K562 (cell line): ENCODE results near the gene CALM1. TPM values are rescaled to one million over a fixed set of nuclear protein-coding genes. Genes with fewer than 3 reads are reported as not detected.

Experiments
- BACH1 ChIP-seq: fragments of 200-800 bp; sonication (Bioruptor generic); IDR thresholded peaks from 2 replicates; pipeline ENCODE4 v1.6.1; 2016; ENCODE audit warnings: missing genetic modification characterization, missing compliant biosample characterization
- CREB1 ChIP-seq, 2 experiments: sonication (generic) in 1 of 2; formaldehyde crosslinking in 1 of 2; IDR thresholded peaks; 2 replicates each; pipeline versions ENCODE4 v1.6.1 to v1.8.0; 2012 to 2022; ENCODE audit warnings: inconsistent platforms in 1 of 2, mild to moderate bottlenecking in 1 of 2, missing genetic modification reagents in 1 of 2, moderate library complexity in 1 of 2
- E2F3 ChIP-seq: fragments of 250-450 bp; sonication (Bioruptor Pico); IDR thresholded peaks from 2 replicates; pipeline ENCODE4 v1.4.0; 2020; ENCODE audit warnings: mild to moderate bottlenecking
- JUND ChIP-seq, 2 experiments: IDR thresholded peaks; 2 replicates in 1 of 2; 3 replicates in 1 of 2; pipeline ENCODE4 v1.6.1; 2011; ENCODE audit warnings: borderline replicate concordance in 2 of 2, low read depth in 2 of 2, low read length in 2 of 2, improper control_type of control experiment in 1 of 2, missing biosample characterization in 1 of 2, missing genetic modification characterization in 1 of 2, missing genetic modification reagents in 1 of 2
- MYNN ChIP-seq, 2 experiments: sonication (generic); formaldehyde crosslinking in 1 of 2; IDR thresholded peaks; 2 replicates each; pipeline versions ENCODE4 v1.5.0 to v1.6.1; 2016 to 2020; ENCODE audit warnings: antibody characterized with exemption in 1 of 2, missing genetic modification reagents in 1 of 2
- PHF20 ChIP-seq: fragments of 450-650 bp; IDR thresholded peaks from 2 replicates; pipeline ENCODE4 v1.6.1; 2018; ENCODE audit not compliant: partially characterized antibody
- POLR2A ChIP-seq: fragments of 450-650 bp; conservative IDR thresholded peaks from 2 replicates; pipeline ENCODE4 v1.6.1; 2016
- PRPF4 ChIP-seq: fragments of 200-400 bp; formaldehyde crosslinking; IDR thresholded peaks from one replicate; pipeline ENCODE4 v1.6.1; 2017; ENCODE audit warnings: low read length, low read depth, mild to moderate bottlenecking; ENCODE audit not compliant: insufficient read depth, poor library complexity, severe bottlenecking
- RAD51 ChIP-seq: fragments of 450-650 bp; IDR thresholded peaks from 2 replicates; pipeline ENCODE4 v1.7.1; 2016; ENCODE audit warnings: low read depth, mild to moderate bottlenecking, borderline replicate concordance
- RBM39 ChIP-seq: fragments of 200-400 bp; formaldehyde crosslinking; optimal IDR thresholded peaks from 2 replicates; pipeline ENCODE3; 2018; ENCODE audit warnings: low read depth, low read length
- RFX7 ChIP-seq: fragments of 250-450 bp; sonication (Bioruptor Pico); IDR thresholded peaks from 2 replicates; pipeline ENCODE4 v1.5.1; 2021; ENCODE audit warnings: mild to moderate bottlenecking
- TOE1 ChIP-seq, 2 experiments: fragments of 450-650 bp in 1 of 2; sonication (generic) in 1 of 2; formaldehyde crosslinking in 1 of 2; IDR thresholded peaks; 2 replicates each; pipeline versions ENCODE4 v1.7.1 to v1.8.0; 2016 to 2022; ENCODE audit warnings: borderline replicate concordance in 2 of 2, mild to moderate bottlenecking in 2 of 2, antibody characterized with exemption in 1 of 2, inconsistent platforms in 1 of 2, low read depth in 1 of 2, missing genetic modification reagents in 1 of 2, moderate library complexity in 1 of 2
- ZBTB7A ChIP-seq: IDR thresholded peaks from 2 replicates; pipeline ENCODE4 v1.6.1; 2011; ENCODE audit warnings: low read depth, mild to moderate bottlenecking, low read length, moderate library complexity, borderline replicate concordance; ENCODE audit not compliant: control insufficient read depth
- ZNF277 ChIP-seq: fragments of 250-450 bp; sonication (Bioruptor Pico); IDR thresholded peaks from 2 replicates; pipeline ENCODE4 v1.8.0; 2022; ENCODE audit warnings: inconsistent platforms, mild to moderate bottlenecking, moderate library complexity, borderline replicate concordance
- ZNF79 ChIP-seq: fragments of 250-450 bp; sonication (Bioruptor Pico); IDR thresholded peaks from 2 replicates; pipeline ENCODE4 v1.4.0; 2020; ENCODE audit warnings: low read depth, mild to moderate bottlenecking, moderate library complexity
- polyA plus RNA-seq, 8 experiments: library from polyadenylated mRNA; depleted of rRNA in 4 of 8; stranded (reverse) in 5 of 8; unstranded in 3 of 8; fragments of >200 nt; fragmentation: Nextera tagmentation in 2 of 8; fragmentation: Illumina TruSeq in 1 of 8; extraction: Ambion mirVana in 2 of 8; extraction: Trizol in 1 of 8; gene quantifications; 2 replicates each; pipeline versions ENCODE4 v1.2.1 to v1.2.3, GENCODE V29; 2011 to 2014; ENCODE audit warnings: inconsistent platforms in 1 of 8, missing spikeins in 1 of 8
- total RNA-seq, 7 experiments: library from RNA; depleted of rRNA in 6 of 7; stranded (reverse); fragments of >200 nt in 6 of 7; fragmentation: Illumina TruSeq in 2 of 7; extraction: Trizol in 2 of 7; gene quantifications; 2 replicates each; pipeline versions ENCODE4 v1.2.1 to v1.2.3, GENCODE V29; 2011 to 2021; ENCODE audit warnings: low replicate concordance in 1 of 7
- TF ChIP-seq, protein P1 (sequence below): fragments of 450-650 bp; IDR thresholded peaks from 2 replicates; pipeline ENCODE4 v1.7.1; 2018; ENCODE audit warnings: mild to moderate bottlenecking, low read depth; ENCODE audit not compliant: partially characterized antibody
- TF ChIP-seq, protein P2 (sequence below): sonication (generic); formaldehyde crosslinking; IDR thresholded peaks from 2 replicates; pipeline ENCODE4 v1.8.0; 2022; ENCODE audit warnings: mild to moderate bottlenecking, missing genetic modification reagents
- TF ChIP-seq, protein P3 (sequence below): sonication (generic); formaldehyde crosslinking; IDR thresholded peaks from 2 replicates; pipeline ENCODE4 v1.9.0; 2022; ENCODE audit warnings: mild to moderate bottlenecking, missing genetic modification reagents

CALM1 gene
- total and polyA plus RNA-seq, 9 of the 15 experiments (the other 6 are each of a cell fraction or from before 2014, with no cell fraction given) = 48.0 to 269 (median 158) TPM

DNA sequence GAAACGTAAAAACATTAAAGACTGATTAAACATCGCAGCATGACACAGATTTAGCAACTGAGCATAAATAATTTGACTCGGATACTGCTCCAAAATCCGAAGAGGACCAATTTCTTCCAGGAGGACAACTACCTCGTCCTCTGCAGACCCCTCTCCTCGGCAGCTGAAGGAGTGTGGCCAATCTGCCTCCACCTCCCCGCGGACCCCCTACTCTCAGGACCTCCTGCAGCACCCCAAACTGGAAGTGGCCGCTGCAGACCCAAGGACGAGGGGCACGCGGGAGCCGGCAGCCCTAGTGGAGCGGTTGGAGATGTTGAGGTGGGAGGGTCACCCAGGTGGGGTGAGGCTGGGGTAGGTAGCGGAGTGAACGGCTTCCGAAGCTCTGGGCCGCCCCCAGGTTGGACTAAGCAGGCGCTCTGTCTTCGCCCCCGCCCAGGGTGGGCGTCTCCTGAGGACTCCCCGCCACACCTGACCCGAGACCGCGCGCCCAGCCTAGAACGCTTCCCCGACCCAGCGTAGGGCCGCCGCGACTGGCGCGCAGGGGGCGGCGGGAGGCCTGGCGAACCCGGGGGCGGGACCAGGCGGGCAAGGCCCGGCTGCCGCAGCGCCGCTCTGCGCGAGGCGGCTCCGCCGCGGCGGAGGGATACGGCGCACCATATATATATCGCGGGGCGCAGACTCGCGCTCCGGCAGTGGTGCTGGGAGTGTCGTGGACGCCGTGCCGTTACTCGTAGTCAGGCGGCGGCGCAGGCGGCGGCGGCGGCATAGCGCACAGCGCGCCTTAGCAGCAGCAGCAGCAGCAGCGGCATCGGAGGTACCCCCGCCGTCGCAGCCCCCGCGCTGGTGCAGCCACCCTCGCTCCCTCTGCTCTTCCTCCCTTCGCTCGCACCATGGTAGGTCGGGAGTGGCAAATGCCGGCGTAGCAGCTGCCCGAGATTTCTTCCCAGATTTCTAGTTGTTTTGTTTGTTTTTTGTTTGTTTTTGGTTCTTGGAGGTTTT lies at the start of gene CALM1 (continued):
- TF ChIP-seq POLR2A (peak; percentile 97), E2F3 (CRISPR knock-in tag) (peak; percentile 76; the same call in 1 of the 2 replicates), ZBTB7A (peak; percentile 70; the same call in 1 of the 2 replicates), MYNN (IDR thresholded peaks at IDR 0.05) (no peak), MYNN (CRISPR knock-in tag; IDR thresholded peaks at IDR 0.05) (no peak), PHF20 (no peak), RAD51 (no peak), JUND (IDR thresholded peaks at IDR 0.05; ENCODE audit: borderline replicate concordance, low read depth, low read length) (peak; percentile 55), JUND (tag; IDR thresholded peaks at IDR 0.05; ENCODE audit: borderline replicate concordance, low read depth, low read length) (no peak; the same call in 2 of the 3 replicates), PRPF4 (peak; percentile 59), ZNF277 (CRISPR knock-in tag) (no peak), ZNF79 (CRISPR knock-in tag) (no peak), RFX7 (CRISPR knock-in tag) (no peak), CREB1 (IDR thresholded peaks at IDR 0.05) (peak; percentile 50), CREB1 (CRISPR knock-in tag; IDR thresholded peaks at IDR 0.05) (no peak; the same call in 1 of the 2 replicates), TOE1 (IDR thresholded peaks at IDR 0.05; ENCODE audit: borderline replicate concordance) (no peak; the same call in 1 of the 2 replicates), TOE1 (CRISPR knock-in tag; IDR thresholded peaks at IDR 0.05; ENCODE audit: borderline replicate concordance, low read depth) (peak; percentile 95; the same call in 1 of the 2 replicates), RBM39 (no peak), BACH1 (tag) (no peak)
- TF ChIP-seq, protein P1, sequence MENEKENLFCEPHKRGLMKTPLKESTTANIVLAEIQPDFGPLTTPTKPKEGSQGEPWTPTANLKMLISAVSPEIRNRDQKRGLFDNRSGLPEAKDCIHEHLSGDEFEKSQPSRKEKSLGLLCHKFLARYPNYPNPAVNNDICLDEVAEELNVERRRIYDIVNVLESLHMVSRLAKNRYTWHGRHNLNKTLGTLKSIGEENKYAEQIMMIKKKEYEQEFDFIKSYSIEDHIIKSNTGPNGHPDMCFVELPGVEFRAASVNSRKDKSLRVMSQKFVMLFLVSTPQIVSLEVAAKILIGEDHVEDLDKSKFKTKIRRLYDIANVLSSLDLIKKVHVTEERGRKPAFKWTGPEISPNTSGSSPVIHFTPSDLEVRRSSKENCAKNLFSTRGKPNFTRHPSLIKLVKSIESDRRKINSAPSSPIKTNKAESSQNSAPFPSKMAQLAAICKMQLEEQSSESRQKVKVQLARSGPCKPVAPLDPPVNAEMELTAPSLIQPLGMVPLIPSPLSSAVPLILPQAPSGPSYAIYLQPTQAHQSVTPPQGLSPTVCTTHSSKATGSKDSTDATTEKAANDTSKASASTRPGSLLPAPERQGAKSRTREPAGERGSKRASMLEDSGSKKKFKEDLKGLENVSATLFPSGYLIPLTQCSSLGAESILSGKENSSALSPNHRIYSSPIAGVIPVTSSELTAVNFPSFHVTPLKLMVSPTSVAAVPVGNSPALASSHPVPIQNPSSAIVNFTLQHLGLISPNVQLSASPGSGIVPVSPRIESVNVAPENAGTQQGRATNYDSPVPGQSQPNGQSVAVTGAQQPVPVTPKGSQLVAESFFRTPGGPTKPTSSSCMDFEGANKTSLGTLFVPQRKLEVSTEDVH = no peak
- TF ChIP-seq, protein P2, sequence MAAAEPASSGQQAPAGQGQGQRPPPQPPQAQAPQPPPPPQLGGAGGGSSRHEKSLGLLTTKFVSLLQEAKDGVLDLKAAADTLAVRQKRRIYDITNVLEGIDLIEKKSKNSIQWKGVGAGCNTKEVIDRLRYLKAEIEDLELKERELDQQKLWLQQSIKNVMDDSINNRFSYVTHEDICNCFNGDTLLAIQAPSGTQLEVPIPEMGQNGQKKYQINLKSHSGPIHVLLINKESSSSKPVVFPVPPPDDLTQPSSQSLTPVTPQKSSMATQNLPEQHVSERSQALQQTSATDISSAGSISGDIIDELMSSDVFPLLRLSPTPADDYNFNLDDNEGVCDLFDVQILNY = 0 out of 2 replicates have a peak, but pooled peaks have one; percentile 53
- TF ChIP-seq, protein P3, sequence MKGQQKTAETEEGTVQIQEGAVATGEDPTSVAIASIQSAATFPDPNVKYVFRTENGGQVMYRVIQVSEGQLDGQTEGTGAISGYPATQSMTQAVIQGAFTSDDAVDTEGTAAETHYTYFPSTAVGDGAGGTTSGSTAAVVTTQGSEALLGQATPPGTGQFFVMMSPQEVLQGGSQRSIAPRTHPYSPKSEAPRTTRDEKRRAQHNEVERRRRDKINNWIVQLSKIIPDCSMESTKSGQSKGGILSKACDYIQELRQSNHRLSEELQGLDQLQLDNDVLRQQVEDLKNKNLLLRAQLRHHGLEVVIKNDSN (CRISPR knock-in tag) = no peak
